NCI-H2029 (cell line): ENCODE data around the gene ILKAP.
A peak's percentile ranks its signal among the peaks of the same experiment; 100 is the strongest.

ENCODE experiments used
- DNase-seq: peaks from one replicate; lab custom pipeline; 2025; lab: John Stamatoyannopoulos, UW

ILKAP gene

DNA sequence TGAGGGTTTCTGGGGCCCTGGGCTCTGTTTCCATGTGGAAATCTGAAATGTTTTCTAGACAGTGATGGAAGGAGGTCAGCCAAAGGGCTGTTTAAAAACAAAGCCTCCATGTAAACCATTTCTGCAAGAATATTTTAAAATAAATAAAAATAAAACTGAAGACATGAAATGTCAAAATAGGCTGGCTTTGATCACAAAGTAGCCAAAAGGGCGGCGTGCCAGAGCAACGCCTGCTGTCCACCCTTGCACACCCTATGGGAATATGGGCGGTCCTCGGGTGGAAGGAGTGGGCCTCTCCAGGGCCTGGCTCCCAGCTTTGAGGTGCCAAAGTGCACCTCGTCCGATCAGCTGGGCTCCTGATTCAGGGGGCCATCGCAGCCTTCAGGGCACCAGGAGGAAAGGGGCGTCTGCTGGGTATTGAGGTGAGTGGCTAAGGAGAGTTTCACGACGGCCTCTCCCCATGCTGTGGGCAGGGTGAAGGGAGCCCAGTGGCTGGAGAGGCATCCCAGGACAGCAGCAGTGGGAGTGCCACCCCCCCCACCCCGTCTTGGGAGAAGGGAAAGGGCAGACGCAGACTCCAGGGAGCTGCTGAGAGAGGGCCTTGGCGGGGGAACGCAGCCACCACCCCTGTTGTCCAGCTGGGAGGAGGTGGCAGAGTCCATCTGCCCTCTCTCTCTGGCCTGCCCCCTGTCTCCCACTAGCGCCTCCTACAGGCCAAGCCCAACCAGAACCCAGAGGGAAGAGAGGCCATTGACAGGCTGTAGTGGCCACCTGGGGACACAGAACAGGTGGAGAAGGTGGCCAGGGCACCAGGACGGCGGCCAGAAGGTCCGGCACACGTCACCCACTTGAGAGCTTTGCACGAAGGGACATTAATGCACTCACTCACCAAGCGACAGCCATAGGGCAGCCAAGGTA is 50.5 kb downstream of the ILKAP start:
- no peak for DNase-seq

GRCh38 chr2:238151628-238152235 is 51.8 kb downstream of the ILKAP start:
- DNase-seq = no peak

GRCh38 chr2:238151205-238151604 is 52.3 kb downstream of the ILKAP start:
- no peak for DNase-seq

- DNase-seq = no peak
Observed at GRCh38 chr2:238150686-238151085, 52.8 kb downstream of the ILKAP start.

- no peak for DNase-seq
Observed at GRCh38 chr2:238149841-238150572, 53.5 kb downstream of the ILKAP start.

- DNase-seq = no peak
Observed at GRCh38 chr2:238148981-238149380, 54.5 kb downstream of the ILKAP start.

GRCh38 chr2:238146884-238147544 is 56.5 kb downstream of the ILKAP start:
- no peak for DNase-seq

DNA sequence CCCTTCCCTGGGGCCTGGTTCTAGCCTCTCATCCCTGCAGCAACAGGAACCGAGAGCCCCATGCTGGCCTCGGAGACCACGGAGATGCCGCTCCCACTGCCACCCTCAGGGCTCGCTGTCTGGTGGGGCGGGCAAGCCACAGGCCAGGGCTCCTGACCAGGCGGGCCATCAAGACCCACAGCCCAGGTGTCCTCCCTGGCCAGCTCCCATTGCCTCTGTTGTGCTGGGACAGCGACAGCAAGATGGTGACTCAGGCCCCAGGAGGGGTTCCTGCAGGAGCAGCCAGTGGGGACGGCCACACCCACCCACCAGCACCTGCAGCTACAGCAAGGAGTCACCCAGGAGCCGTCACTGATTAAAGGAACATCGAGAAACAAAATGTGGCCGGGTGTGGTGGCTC is 57.6 kb downstream of the ILKAP start:
- DNase-seq = no peak

DNA sequence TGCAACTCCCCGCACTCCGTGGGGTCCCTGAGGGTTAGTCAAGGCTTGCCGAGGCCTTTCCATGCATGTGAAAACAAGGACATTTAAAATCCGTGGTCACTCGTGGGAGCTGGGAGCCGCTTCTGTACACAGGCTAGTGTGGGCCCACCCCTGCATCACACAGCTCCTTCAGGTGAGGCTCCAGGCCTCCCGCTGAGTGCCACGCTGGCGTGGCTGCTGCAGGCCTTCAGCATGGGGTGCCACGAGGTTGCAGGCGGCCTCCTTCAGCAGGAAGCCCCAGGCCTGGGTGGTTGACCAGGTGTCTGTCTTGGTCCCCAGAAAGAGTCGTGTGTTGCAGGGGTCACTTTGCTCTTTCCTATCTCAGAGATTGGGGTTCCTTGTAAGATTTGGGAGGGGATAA is 58.4 kb downstream of the ILKAP start:
- DNase-seq = no peak

DNA sequence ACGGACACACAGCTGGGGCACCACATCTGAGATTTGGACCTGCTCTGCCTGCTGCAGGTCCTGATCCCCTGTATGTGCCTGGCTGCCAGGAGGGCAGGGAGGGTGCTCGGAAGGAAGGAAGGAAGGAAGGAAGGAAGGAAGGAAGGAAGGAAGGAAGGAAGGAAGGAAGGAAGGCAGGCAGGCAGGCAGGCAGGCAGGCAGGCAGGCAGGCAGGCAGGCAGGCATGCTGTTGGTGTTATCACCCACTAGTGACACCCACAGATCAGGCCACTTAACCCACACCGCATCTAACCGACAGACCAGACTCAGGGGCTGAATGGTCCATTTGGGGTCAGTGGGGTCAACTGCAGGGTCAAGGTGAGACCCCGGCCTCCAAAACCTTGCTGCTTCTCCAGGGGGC is 59.2 kb downstream of the ILKAP start:
- no peak for DNase-seq

GRCh38 chr2:238143239-238143951 is 60.1 kb downstream of the ILKAP start:
- DNase-seq = no peak

GRCh38 chr2:238142382-238143205 is 60.9 kb downstream of the ILKAP start:
- no peak for DNase-seq

DNA sequence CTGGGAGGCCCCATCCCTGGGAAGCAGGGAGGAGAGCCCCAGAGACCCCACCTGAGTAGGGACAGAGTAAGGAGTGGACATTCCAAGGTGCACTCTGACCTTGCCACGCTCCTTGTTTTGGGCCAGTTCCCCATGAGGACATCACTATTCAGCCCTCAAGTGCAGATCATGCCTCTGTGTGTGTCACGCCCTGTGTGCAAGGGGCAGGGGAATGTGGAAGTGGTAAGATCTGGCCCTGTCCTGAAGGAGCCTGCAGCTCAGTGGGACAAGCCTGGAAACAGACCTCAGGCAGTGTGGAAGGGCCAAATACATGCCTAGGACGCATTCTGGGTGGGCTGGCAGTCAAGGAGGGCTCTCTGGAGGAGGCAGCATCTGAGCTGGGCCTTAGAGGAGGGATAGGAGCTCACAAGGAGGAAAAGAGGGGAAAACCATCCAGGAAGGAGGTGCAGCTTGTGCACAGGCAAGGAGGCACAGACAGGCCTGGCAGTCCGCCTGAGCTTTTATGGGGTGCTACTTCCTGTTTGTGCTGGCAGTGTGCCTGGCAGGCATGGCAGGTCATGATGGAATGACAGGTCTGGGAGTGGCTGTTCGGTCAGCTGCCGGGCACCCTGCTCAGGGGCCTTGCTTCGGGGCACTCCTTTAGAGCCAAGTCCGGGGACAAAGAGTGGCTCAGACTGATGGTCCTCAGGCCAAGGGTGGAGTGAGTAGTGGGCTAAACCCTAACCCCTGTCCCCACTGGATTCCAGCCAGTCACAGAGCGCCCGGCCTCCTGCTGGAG is 61.8 kb downstream of the ILKAP start:
- DNase-seq = peak; percentile 35

GRCh38 chr2:238140721-238141540 is 62.6 kb downstream of the ILKAP start:
- DNase-seq = no peak

GRCh38 chr2:238140040-238140439 is 63.5 kb downstream of the ILKAP start:
- no peak for DNase-seq

- DNase-seq = no peak
Observed at GRCh38 chr2:238139196-238140039, 64.1 kb downstream of the ILKAP start.

GRCh38 chr2:238138331-238139195 is 64.9 kb downstream of the ILKAP start, which contains the start of gene KLHL30:
KLHL30 (plus strand) TSS chr2:238138668; CDS start chr2:238140755, 2,087 bp downstream.
- no peak for DNase-seq
